ENCODE measurements around the gene ABCB9.

Gene ABCB9

DNA sequence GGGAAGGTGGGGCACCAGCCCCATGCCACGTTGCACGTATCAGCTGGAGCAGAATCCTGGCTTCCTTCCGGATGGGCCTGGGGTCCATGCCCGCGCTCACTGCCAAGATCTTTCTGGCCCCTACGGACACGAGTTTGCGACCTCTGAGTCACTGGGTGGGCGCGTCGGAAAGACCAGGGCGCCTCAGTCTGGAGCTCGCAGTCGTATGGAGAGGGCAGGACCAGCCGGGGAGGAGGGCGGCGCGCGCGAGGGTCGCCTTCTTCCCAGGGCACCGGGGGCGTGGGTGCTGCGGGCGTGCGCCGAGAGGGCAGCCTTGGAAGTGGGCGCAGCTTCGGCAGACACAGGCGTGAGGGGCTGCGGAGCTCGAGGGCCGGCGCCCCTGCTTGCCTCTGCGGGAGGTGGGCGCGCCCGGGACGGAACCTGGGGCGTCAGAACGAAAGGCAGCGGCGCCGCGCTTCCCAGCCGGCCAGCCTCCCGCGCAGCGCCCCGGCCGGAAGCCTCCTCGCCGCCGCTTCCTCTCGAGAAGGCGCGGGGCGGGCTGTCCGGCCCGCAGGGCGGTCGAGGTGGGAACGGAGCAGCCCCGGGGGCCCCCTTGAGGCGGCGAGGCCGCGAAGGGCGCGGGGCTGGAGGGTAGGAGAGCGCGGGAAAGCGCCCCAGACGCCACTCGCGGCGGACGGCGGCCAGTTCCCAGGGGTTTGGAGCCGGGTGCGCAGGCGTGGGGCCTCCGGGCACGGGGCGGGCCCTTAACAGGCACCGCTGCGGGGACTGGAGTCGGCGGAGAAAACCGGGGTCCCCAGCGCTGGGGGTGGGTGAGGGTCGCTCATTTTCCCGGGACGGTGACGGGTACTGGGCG, 14.1 kb upstream of the ABCB9 start, which contains the start of gene ARL6IP4:
ARL6IP4 (plus strand) TSS at position 499 of the 853 bp plus-strand sequence. CDS start 459 bp downstream, outside the sequence.
- peak in 2 of 4 experiments; percentile 40 to 69 for DNase-seq

DNA sequence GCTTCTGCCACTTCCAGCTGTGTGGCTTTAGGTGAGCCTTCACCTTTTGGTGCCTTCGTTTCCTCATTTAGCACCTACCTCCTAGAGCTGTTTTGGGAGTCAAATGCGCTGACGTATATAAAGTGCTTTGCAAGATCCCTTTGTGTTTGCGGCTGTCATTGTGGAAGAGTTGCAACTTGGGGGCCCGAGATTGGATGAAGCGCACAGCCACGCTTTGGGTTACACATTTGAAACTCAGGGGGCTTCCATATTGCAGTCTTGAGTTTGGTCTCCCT, 13.6 kb upstream of the ABCB9 start:
- no peak for DNase-seq

DNA sequence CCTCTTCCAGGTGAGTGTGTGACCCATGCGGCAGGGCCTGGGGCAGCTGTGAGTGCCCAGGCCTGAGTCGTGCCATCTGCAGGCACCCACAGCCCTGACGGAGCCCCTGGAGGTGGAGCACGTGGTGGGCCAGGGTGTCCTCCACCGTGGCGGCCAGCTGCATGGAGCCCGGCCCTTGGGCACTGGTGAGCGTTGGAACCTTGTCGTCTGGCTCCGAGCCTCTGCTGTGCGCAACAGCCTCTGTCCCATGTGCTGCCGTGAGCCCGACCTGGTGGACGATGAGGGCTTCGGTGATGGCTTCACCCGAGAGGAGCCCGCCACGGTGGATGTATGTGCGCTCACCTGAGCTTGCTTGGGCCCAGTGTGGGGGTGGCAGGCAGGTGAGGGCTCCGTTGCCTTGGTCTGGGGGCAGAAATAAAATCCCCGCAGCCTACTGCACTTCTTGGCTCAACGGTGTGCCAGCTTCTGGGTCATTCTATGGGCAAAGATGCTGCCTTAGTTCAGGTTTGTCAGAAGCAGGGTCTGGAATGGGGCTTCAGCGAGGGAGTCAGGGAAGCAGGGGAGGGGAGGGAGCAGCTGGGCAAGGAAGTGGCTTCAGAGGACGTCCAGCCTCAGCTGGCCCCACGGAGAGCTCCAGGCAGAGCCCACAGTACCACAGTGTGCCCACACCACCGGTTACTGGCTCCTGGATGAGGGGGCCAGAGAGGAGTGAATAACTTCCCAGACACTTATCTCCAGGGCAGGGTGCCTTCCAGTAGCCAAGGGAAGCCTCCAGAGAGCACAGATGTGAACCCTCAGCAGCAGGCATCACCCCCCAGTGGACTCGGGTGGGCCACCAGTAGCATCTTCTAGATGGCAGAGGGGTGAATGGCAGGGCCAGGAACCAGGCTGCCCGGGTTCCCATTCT, 13.0 kb upstream of the ABCB9 start:
- no peak for DNase-seq

DNA sequence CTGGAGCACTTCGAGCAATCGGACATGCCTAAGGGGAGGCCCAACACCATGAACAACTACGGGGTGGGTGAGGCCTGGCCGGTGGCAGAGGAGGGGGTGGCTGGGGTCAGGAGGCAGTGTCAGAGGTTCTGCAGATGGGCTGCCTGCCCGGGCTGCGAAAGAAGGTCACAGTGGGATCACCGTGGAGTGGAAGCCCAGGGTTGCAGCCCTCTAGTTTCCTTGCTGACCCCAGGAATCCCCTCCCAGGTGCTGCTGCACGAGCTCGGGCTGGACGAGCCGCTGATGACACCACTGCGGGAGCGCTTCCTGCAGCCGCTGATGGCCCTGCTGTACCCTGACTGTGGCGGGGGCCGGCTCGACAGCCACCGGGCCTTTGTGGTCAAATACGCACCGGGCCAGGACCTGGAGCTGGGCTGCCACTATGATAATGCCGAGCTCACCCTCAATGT, 12.3 kb upstream of the ABCB9 start:
- no peak for DNase-seq

DNA sequence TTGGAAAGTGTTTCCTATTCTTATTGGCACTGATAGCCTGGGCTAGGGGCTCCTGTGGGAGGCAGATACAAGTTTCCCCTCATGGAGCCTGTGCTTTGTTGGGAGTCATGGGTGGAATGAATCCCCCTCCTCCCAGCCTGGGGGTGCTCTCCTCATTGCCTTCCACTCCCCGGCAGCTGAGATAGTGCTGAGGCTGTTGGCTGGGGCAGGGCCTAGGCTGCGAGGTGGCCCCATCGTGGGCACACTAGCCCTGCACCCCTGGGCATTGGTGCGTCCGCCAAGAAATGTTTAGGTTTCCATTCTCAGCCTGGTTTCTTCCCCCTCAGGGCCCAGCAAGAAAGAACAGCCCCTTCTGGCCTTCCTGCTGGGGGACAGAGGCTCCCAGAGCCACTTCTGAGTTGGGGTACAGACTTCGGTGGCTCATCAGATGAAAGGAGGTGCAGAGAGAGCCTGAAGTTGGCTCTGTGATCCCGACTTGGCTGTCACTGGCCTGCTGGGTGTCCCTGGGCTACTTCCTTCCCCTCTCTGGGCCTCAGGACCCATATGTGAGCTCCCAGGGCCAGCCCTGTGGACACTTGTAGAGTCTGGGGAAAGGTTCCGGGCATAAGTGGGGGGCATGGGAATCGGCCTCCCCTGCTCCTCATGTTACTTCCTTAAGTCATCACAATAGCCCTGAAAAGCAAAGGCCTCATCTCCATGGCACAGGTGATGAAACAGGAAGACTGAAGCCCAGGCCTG, 11.6 kb upstream of the ABCB9 start:
- no peak for DNase-seq

DNA sequence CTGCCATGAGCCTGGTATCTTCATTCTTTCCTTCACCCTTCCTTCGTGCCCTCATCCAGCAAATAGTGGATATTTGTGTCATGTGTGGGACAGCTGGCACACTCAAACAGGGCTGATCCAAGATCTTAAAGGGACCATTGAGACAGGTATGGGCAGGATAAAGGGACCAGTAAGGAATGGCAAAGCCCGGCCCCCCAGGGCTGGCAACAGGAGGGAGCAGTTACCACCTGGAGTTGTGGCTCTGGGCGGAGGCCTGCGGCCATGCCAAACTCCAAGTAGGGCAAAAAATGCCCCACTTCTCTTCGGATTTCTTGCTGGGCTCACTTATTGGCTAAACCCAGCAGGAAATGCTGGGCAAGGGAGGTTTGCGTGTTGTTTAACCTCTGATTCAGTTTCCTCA, 10.9 kb upstream of the ABCB9 start:
- no peak for DNase-seq

DNA sequence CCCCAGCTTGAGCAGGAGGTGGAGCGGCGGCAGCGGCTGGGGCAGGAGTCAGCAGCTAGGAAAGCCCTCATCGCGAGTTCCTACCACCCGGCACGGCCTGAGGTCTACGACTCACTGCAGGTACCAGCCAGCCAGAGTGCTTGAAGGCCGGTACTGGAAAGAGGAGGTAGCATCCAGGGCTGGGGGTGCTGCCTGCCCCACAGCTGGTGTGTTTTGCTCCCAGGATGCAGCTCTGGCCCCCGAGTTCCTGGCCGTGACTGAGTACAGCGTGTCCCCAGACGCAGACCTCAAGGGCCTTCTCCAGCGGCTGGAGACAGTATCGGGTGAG, 10.3 kb upstream of the ABCB9 start:
- DNase-seq, result no peak

DNA sequence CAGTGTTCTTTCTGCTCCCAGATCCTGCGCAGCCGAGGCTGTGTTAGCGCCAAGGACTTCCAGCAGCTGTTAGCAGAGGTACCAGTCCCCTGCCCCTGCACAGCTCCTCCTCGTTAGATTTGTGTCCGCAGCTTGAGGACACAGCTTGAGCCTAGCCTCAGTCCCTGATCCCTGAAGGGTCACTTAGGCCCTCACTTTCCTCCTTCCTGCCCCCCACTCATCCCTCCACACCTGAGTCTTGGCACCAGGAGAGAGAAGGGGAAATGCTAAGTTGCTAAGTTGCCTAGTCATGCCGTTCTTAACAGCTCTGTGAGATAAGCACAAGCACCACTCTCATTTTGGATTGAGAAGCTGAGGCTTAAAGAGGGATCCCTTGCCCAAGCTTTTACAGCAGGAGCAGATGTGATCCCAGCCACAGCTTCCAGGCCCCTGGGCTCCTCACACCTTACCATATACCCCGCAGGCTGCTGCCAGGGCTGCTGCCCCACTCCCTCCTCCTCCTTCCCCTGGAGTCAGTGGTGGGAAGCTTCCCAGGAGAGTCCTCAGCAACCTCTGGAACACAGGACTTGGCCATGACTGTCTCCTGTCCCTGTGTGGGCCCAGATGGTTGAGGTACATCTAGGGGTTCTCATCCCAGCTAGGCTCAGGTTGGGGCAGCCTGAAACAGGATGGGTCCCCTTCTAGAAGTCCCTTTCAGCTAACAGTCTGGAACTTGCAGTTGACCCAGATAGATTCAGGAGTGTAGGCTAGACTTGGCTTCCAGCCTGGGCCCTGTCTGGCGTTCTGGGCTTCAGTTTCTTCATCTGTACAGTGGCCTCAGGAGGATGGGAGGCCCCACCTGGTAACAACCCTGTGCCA, 9.8 kb upstream of the ABCB9 start:
- no peak for DNase-seq

DNA sequence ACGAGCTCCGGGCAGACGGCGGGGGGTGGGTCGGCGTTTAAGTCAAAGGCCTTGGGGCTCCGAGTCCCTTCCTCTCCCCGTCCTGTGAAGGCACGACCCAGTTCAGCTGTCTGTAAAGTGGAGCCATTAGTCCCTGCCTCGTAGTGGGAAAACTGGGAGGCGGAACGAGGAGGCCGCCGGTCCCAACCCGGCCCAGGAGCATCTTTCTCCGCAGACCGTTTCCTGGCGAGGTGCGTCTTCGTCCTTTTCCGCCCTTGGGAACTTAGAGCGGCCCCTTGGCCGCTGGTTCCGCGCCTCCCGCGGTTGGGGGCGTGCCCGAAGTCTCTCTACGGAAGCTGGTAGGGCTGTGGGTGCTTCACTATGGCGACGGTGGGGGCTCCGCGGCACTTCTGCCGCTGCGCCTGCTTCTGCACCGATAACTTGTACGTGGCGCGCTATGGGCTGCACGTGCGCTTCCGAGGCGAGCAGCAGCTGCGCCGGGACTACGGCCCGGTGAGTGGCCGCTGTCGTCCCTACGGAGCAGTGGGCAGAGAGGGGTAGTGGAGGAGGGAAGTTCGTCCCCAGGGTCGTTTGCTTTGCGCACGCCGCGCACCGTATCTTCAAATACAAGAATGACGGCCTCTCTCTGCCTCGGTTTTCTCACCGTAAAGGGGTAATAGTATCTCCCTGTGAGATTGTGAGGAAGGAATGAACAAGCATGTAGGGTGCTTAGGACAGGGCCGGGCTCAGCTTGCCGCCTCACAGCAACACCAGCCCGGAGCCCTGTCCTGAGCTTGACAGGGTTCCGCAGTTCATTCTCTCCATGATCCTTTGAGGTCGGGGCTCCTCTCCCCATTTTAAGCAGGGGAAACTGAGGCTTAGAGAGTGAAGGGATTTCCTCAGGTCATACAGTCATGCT, 8.9 kb upstream of the ABCB9 start, which contains the start of gene OGFOD2:
OGFOD2 (plus strand) TSS at position 353 of the 898 bp plus-strand sequence; CDS start at position 361, 8 bp downstream.
- peak; percentile 71 to 92 (median 87) for DNase-seq

DNA sequence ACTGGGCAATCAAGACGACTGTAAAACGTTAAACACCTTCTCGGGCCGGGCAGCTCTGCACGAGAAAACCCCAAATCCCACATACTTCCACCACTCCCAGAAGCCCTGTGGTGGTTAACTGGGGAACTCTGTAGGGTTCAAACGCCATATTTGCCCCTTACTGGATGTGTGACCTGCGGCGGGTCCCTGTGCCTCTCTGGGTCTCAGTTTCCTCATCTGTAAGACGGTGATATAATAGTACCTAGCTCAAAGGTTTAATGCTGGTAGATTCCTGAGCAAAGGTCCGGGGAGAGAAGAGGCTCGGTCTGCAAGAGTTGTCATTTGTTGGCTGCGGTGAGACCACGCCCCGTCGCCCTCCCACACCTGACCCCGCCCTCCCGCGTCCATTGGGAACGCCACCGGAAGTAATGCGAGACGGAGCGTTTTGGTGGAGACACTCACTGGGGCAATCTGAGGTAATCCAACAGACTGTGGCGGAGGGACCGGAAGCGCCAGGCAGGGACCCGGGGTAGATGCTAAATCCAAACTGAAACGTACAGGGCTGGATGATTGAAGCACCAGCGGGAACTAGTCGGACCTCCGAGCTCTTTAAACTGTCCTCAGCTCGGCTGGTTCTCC, 8.1 kb upstream of the ABCB9 start:
- DNase-seq, result peak; percentile 92 to 98 (median 98)

DNA sequence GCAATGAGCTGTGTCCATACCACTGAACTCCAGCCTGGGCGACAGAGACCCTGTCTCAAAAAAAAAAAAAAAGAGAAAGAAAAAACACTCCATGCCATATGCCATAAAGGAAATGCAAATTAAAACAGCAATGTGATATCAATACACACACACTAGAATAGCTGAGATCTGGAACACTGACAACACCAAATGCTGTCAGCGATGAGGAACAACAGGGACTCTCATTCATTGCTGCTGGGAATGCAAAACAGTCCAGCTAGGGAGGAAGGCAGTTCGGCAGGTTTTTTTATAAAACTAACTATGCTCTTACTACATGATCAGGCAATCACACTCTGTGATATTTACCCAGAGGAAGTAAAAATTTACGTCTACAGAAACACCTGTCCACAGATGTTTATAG, 3.4 kb upstream of the ABCB9 start:
- no peak for DNase-seq

DNA sequence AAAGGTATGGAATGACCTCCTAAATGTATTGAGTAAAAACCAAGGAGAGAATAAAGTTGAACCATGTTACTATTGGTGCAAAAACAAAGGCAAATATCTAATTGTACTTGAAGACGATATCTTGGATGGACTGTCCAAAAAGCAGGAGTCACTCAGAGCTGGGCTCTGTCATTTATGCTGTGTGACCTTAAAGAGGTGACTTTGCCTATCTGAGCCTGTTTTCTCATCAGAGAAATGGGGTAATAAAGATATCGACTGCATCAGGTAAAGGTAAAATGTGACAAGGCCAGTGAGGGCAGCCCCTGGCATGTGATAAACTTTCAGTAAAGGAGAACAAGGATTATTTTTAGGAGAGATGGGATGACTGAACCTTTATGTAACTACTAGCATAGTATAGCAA, 1.8 kb upstream of the ABCB9 start:
- no peak for DNase-seq

DNA sequence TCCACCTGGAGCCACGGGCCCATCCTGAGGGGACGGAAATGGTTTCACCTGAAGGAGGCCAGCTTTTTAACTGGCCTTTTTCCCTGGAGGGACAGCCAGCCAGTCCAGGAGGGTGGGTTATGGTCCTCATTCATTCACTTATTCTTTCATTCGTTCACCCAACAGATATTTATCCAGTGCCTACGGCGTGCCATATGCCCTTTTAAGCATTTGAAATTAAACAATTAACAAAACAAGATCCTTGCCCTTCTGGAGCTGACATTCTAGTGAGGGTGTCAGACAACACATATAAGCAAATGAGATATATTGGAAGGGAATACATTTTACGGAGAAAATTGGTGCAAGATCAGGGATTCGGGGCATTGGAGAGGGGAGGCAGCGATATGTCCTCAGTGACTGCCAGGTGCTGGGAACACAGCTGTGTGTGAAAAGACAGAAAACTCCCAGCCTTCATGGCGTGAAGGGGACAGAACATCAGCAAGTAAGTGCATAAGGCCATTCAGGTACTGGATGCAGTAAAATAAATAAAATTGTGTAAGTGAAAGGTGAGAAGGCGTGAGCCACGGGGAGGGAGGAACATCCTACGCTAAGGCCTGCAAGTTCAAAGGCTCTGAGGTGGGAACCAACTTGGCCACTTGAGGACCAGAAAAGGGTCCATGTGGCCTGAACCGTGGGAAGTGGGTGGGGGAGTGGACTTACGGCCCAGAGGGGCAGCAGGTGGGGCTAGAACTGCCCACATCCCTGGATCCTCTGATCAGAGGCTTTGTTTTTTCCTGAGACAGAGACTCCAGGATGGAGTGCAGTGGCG, 684 bp upstream of the ABCB9 start:
- DNase-seq, result no peak

DNA sequence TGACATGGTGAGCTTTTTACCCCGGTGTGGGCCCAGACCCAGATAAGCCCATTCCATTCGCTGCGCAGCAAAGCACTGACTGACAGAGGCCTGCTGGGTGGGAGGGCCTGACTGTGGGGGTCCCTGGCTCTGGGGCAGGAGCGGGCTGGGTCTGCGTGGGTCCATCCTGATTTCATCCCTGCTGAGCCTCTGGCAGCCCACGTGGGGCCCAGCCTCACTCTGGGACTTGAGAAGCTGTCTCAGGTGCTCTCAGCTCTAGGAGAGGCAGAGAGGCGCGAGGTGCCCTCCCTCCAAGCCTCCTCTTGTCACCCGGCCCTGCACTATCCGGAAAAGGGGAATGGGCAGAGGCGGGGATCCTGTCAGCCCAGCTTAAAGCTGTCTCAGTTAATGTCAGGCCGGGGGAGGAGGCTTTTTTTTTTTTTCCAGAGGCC, 927 bp downstream of the ABCB9 start:
- DNase-seq, result no peak

DNA sequence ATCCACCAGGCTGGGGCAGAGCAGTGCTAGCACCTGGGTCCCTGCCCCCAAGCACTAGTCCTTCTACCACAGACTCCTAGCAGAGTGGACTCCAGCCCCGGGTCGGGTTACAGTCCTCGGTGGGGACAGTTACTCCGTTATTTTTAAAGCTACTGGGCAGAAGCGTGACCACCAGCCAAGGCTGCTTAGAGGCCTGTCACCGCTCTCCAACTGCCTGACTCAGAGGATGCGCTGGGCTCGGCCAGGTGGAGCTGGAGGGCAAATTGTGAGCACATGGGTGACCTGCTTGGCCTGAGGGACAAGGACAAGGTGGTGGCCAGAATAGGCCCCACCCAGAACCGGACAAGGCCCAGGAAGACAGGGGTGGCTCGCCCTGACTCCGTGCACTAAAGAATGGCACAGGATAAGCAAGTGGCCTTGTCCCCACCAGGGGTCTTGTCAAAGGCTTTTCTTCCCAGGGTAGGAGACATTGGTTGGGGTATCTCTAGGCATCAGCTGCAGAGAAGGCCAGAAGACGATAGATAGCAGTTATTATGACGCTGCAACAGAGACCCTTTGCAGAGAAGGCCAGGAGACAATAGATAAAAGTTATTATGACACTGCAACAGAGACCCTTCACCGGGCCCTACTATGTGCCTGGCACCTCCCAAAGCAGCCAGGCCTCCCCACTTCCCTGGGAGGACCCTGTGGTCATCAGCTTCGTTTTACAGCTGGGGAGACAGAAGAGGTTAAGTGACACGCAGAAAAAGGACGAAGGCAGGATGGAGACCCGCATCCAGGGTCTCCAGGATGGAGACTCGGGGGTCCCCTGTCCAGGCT, 1.6 kb downstream of the ABCB9 start:
- no peak for DNase-seq

DNA sequence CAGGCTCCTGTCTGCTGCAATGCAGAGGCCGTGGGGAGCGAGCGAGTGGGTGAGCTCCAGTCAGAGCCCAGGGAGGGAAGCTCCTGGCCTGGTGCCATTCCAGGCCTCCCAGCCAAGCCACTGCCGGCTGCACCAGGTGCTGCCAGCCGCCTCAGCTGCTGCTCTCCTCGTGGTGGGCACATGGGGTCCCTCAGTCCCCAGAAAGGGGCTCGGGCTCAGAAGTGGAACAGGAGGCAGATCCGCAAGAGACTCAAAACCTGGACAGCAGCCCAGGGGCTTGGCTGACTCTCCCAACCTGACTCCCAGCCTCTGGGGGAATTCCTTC, 2.4 kb downstream of the ABCB9 start:
- no peak for DNase-seq

DNA sequence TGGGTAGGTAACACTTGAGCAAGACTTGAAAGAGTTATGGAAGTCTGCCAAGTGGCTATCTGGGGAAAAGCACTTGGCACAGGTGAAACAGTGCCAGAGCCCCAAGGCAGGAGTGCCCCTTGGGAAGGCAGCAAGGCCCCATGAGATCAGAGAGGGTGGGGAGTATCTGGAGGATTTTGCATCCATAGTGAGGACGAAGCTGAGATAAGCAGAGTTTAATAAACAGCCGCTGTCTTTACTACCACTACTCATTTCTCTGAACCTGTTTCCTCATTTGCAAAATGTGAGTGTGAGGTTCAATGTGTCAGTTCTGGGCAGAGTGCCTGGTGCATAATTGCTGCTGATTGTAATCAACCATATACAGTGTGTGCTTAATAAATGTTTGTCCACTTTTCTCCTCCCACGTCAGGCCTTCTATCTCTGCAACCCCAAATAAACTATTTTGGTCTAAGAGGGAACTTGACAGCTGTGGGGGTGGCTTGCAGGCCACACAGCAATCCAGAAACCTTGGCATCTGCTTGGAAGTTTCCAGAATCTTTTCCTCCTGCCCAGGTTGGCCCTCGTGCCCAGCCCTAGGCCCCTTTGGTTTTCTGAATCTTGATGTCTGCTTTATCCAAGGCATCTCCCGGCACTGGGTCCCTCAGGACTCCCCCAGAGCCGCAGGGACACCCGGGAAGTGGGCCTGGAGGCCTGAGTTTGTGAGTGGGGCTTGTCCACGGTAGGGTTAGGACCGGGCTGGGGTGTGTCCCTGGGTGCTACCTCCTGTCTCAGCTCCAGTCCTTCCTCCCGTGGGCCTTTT, 4.5 kb downstream of the ABCB9 start:
- DNase-seq, result no peak

DNA sequence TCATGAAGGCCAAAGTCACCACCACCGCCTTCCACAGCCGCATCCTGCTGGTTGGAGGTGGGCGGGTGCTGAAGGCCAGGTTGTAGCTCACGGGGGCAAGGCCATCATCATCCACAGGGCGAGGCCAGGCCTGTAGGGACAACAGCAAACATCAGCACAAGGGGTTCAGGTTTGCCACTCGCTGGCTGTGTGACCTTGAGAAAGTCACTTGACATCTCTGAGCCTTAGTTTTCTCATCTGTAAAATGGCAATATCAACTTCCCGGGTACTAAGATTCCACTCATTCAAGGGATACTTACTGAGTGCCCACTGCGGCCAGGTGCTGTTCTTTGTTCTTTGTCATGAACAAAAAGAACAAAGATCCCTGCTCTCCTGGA, 6.1 kb downstream of the ABCB9 start:
- DNase-seq, result no peak
